HG02870 (cell line): Measurements from ENCODE around the gene SERGEF.

Experiments
- ATAC-seq: cut with Tn5 transposase; IDR thresholded peaks from one replicate; pipeline ENCODE4 v1.9.1; 2021; ENCODE audit warnings: mild to moderate bottlenecking, moderate library complexity; ENCODE audit not compliant: unreplicated experiment

The SERGEF gene

DNA sequence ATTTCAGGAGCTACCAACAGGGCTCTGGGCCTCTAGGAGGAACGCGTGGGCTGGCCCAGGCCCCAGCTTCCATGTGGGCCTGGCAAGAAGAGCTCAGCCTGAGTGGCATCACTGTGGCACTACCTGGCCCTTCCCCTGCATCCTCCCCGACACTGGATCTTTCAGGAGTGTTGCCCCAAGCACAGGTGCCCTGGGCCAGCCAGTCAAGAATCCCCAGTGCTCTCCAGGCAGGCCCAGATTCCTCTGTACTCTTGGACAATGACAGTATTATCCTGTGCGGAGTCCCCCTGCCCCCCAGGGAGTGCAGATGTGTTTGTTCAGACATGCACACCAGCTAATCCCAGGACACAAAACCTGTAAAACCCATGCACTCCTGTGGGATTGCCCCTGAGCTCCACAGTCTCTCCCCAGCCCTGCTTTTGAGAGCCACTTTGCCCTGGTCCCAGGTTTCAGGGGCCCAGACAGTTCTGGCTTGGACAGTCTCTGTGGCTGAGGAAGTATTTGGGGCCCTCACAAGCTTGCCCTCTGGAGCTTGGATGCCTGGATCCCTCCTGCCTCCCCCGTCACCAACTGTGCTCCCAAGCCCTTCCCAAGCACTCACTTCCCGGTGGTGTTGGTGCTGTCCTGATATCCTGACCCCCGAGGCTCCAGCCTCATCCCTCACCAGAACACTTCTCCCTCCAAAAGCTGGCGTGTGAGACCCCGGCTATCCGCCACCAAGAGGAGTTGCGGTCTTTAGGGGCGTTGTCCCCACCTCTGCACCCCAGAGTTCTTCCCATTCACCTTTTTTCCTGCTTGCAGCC, 238.4 kb downstream of the SERGEF start:
- no peak for ATAC-seq

DNA sequence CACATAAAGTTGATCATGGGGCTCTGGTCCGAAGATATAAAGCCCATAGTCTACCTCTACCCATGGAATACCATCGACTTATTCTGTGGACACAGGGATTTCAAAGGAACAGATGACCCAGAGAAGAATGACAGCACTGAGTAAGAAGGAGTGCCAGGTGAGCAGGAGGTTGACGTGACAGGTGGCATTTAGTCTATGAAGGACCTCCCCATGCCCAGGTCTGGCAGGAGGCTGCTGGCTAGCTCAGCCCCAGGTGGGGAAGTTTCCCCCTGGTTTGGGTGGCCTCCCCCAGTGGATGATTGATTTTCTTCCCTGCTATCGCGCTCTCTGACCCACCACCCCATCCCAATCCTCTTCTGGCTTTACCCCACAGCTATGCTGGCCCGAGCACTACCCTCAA, 239.2 kb downstream of the SERGEF start:
- ATAC-seq, result no peak

DNA sequence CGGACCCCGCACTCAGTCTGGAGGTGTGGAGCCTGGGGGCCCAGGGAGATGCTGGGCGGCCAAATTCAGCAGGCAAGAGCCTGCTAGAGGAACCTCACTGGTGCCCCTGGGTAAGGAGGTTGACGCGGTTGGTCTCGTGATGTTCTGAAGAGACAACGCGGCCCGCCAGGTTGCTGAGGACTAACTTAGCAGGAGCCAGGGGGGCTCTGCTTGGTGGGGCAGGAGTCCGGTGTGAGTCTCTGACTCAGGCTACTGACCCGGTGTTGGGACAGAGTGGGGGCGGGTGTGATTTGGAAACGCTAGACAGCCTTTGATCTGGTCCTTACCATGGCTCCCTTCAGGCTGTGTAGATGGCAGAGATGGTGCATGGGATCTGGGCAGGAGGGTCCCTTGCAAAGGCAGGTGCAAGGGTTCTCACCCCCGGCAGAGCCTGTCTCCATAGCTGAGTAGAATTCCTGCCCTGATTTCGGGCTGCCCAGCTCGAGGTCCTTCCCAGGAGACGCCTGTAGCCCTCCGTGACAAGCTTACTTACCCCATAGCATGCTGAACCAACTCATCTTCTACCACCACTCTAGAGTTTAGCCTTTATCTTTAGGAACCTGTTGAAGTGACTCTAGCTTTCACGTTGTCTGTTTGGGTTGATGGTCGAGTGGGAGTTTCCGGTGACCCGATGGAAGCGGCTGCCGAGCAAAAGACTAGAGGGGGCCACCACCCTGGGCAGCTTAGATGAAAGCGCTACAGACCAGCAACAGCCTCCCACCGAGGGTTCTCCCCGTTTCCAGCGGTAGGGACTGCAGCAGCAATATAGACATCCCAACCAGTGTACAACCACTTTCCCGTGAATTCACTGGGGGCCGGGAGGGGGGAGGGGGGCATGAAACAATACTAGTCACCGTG, 239.9 kb downstream of the SERGEF start:
- no peak for ATAC-seq

DNA sequence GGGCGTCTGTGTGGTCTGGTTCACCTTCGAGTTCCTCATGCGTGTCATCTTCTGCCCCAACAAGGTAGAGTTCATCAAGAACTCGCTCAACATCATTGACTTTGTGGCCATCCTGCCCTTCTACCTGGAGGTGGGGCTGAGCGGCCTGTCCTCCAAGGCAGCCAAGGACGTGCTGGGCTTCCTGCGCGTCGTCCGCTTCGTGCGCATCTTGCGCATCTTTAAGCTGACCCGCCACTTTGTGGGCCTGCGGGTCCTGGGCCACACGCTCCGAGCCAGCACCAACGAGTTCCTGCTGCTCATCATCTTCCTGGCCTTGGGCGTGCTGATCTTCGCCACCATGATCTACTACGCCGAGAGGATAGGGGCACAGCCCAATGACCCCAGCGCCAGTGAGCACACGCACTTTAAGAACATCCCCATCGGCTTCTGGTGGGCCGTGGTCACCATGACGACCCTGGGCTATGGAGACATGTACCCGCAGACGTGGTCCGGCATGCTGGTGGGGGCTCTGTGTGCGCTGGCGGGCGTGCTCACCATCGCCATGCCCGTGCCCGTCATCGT, 240.9 kb downstream of the SERGEF start:
- ATAC-seq, result no peak

DNA sequence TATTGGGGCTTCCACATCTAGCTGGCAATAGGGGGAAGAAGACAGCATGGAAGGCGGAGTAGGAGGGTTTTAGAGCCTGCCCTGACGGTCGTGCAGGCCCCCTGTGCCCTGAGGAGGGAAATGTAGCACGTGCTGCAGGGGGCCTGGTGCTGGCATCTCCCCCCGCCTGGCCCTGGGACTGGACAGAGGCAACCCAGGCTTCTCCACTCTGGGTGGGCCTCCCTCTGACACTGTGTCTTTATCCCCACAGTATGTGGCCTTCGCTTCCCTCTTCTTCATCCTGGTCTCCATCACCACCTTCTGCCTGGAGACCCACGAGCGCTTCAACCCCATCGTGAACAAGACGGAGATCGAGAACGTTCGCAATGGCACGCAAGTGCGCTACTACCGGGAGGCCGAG, 241.4 kb downstream of the SERGEF start:
- no peak for ATAC-seq

DNA sequence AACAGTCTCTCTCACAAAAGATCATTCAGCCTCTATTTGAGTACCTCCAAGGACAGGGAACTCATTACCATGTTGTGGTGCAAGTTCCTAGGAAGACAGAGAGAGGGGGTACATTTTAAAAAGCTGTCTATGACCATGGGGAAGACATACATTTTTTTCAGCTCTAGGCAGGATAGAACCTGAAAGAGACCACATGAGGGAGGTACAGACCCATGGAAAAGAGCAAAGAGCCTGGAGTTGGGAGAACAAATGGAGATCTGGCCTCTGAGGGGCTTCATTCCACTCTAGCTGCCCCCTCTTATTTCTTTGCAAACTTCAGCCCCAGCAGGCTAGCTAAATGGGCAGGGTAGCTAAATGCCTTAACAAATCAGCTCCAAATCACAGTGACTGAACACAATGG, 241.9 kb downstream of the SERGEF start:
- ATAC-seq, result no peak

DNA sequence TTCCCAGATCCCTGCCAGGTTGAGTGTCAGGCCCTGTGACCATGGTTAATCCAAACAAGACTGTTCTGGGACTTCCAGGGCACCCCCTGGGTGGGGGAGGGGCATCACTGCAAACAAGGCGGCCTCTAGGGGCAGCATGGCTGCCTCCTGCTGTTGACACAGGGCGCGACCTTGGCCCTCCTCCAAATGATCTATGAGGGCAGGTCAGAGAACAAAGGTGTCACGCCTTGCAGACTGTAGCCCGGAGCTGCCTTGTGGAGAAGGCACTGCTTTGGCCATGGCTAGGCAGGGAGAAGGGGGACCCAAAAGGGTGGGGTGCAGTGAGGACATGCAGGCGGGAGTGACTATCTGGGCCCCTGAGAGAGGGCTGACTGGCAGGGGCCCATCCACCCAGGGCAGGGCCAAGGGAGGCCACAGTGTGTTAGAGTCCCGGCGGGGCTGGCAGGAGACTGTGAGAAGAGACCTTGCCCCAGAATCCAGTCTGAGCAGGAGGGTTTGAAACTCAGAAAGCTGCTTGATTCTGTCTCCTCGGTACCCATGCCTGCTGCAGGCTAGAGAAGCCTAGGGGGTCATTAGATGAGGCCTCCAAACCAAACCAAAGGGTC, 242.7 kb downstream of the SERGEF start:
- no peak for ATAC-seq

DNA sequence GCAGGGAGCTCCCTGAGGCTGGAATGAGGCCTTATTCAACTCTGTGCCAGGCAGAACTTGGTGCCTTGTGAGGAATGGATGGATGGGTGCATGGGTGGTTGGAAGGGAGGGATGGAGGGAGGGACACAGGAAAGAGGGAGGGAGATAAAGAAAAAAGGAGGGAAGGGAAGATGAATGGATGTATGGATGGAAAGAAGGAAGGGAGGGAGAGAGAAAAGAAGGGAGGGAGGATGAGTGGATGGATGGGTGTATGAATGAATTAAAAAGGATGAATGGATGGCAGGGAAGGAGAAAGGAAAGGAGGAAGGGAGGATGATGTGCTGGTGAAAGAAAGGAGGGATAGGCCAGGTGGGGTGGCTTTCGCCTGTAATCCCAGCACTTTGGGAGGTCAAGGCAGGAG, 243.6 kb downstream of the SERGEF start:
- no peak for ATAC-seq

DNA sequence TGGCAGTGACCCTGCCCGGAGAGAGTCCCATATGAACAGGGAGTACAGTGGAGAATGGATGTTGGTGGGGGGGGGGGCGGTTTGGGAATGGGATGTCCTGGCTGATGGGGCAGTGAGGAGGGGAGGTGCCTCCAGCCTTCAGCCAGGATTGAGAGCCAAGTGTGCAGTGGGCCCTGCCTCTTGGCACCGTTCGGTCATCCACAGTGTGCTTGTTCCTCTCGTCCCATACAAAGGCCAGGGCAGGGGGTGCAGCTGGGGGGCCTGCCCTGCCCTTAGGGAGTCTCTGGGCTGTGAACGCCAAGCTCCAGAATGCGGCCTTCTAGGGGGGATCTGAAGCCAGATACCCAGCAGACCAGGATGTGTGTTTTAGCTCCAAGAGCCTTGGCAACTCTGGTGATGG, 244.3 kb downstream of the SERGEF start:
- no peak for ATAC-seq

DNA sequence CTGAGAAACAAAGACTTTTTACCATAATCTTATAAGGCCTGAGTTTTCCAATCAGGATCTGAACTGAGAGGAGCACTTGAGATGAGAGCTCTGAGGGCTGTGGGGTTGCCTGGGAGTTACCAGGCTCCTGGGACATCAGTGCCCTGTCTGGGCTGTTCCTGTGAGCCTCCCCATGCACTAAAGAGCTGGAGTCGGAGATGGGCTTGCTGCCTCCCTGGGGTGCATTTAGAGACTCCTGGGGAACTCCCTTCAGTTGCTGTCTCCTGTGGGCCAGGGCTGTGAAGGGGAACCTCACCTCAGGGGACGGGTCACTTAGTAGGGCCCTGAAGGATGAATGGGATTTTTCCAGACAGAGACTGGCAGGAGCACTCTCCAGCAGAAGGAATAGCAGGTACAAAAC, 244.9 kb downstream of the SERGEF start:
- ATAC-seq, result no peak

DNA sequence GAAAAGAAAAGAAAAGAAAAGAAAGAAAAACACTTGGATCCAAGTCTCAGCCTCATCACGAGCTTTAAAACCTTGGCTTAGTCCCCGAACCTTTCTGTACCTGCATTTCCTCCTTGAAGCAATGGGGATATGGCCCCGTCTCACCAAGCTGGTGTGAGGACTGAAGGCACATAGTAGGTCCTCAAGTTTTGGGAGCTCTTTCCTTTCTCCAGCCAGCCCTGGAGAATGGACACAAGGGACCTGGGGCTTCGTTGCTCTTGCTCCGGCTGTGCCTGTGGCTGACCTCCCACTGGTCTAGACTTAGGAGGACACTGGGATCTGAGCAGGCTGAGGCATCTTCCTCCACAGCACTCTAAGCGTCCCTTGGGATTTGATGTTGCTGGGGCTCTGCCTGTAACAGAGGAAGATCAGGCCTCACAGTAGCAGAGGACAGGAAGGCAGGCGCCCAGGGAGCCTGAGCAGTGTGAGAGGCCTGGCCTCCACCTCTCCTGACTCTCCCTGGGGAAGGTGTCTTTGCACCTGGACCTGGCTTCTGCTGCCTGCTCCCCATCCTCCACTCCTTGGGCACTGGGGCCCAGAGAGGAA, 245.5 kb downstream of the SERGEF start:
- ATAC-seq, result no peak

DNA sequence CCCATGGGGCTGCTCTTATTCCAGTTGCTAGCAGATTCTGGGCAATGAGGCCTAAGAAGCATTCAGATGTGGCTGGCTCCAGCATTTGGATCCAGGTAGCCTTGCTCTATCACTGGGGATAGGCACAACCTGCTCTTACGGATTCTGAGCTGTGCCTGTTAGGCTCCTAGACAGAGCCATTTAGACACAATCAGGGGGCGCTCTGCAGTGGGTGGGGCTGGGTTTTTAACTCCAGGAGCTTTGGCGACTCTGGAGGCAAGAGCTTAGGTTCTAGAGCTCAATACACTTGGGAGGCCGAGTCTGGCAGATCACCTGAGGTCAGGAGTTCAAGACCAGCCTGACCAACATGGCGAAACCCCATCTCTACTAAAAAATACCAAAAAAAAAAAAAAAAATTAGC, 246.3 kb downstream of the SERGEF start:
- no peak for ATAC-seq

DNA sequence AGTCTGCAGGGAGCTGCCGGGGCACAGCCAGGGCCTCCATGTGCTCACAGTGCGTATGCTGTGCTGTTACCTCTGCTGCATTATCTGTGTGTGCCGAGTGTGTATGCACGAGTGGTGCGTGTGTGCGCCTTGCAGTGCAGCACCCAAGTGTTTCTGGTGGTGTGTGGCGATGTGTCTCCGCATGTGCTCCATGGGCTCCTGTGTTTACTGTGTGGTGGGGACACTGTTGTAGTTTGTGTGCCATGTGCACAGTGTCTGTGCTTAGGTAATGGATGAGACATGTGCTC, 246.8 kb downstream of the SERGEF start:
- no peak for ATAC-seq

DNA sequence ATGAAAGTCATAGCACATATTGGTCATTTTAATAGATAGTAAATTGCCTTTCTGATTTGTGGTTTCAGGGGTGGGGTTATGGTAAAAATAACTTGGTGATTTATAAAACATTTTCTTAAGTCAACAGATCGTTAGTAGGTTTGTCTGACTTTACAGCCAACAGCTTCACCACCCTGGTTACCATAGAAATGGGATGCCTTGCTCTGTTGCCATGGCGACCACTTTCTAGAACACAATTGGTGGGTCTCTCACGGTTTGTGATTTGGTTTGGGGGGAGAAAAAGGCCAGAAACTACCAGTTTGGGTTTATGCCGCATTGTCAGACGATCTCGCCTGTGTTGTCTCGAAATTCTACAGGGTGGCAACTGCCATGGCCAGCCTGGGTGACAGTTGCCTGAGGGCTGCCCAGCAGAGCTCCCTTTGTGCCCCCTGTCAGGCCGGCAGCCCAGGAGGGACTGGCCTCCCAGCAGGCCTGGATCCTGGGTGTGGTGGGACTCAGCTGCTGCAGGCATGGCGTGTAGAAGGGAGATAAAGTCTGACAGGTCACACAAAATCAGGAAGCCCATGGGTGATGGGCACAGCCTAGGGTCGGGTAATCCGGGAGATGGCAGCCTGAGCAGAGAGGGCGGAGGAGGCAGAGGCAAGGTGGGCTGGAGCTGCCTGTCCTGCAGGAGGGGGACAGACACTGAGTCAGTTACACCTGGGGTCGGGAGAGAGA, 247.3 kb downstream of the SERGEF start:
- no peak for ATAC-seq

DNA sequence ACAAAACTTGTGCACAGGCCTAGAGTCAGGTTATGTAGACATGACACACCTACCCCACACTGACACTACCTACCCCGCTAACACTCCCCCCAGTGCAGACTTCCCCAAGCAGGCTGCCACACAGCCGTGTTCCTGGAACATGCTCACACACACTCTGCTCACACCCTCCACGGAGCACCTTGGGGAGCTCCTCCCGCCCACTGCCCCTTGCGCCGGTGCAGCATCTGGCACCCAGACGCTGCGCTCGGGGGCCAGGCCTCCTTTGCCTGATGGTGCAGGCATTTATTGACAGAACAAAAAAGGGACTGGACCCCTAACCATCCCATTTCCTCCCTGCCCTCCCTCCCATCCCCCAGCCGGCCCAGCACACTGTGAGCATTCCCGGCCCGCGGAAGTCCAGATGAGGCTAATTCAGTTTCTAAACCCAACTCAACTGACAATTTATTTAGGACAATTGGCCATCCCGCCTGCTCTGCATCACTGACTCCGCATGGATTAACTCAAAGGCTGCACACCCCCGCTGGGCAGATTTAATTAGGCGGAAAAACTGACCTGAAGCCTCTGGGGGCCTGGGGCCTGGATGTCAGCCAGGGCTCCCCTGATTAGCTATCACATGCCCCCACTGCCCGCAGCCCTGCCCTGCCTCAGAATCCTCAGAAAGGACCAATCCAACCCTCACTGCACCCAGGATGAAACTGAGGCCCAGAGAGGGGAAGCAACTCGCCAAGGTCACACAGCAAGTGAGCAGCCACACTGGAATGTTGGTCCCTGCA, 248.2 kb downstream of the SERGEF start:
- ATAC-seq, result no peak

DNA sequence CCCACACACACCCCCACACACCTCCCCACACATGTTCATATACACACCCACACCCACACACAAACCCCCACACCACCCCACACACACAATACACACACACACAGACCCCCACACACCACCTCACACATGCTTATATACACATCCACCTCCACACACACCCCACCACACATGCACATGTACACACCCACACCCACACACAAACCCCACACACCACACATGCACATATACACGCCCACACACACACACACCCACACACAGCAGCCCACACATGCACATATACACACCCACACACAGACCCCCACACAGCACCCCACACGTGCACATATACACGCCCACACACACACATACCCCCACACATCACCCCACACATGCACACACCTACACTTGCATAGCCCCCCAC, 249.1 kb downstream of the SERGEF start:
- ATAC-seq, result no peak

DNA sequence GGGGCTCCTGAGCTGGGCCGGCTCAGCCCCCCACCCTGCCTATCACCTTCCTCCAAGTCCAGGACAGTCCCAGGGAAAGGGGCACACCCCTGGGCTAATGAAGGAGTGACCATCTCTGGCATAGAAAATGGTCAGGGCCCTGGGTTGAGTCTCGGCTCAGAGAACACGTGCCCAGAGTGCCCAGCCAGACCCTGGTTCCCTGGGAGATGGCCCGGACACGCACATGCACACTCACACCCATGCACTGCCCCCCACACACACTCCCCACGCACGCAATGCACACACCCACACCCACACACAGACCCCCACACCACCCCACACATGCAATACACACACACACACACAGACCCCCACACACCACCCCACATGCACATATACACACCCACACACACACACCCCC, 249.6 kb downstream of the SERGEF start:
- ATAC-seq, result no peak

DNA sequence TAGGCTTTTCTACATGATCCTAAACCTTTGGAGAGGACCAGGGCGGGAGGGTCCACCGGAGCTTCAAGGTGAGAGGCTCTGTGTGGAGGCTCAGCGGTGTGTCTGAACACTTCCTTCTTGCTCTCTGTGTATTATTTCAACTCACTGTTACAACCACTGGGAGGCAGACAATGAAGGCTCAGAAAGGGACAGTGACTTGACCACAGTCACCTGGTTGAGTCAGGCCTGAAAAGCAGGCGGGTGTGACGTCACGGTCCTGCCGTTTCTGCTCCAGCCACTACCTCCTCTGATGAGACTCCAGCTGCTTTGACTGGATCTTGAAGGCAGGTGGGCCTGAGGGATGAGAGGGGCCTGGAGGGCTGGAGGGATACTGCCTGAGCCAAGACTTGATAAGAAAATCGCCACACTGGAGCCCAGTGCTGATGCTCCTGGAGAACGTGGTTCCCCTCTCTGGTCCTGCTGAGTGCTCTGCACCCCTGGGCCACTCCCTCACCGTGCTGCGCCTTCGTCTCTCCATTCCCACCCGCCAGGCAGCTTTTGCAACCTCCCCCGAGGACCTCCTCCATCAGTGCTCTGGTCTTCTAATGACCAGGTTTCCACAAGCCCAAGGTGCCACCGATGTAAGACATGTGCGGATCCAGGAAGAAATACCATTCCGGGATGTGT, 250.4 kb downstream of the SERGEF start:
- ATAC-seq, result peak; percentile 59
